MM.1S (cell line): ENCODE results near the gene OR8G5.

Experiments
- DNase-seq: peaks from one replicate; pipeline ENCODE4 v3.0.0-alpha.2; 2015
- H2AFZ ChIP-seq: fragments of 300-600 bp; sonication (generic); 2 replicates; pipeline ENCODE4 v1.6.0; 2016; ENCODE audit warnings: antibody characterized with exemption, low read length
- H3F3A ChIP-seq: fragments of 300-600 bp; sonication (generic); 2 replicates; pipeline ENCODE4 v1.6.1; 2016; ENCODE audit warnings: mild to moderate bottlenecking, antibody characterized with exemption, low read length, moderate library complexity, mixed read lengths; ENCODE audit not compliant: insufficient read depth
- H3K27ac ChIP-seq: fragments of 300-600 bp; sonication (generic); 2 replicates; pipeline ENCODE4 v1.5.1; 2016; ENCODE audit warnings: mild to moderate bottlenecking, low read length
- H3K27me3 ChIP-seq: fragments of 300-600 bp; sonication (generic); replicated peaks from 2 replicates; pipeline ENCODE4 v1.6.0; 2016; ENCODE audit warnings: low read length; ENCODE audit not compliant: insufficient read depth
- H3K36me3 ChIP-seq: fragments of 300-600 bp; sonication (generic); replicated peaks from 2 replicates; pipeline ENCODE4 v1.6.1; 2016; ENCODE audit warnings: mild to moderate bottlenecking, low read length, mixed read lengths; ENCODE audit not compliant: insufficient read depth
- H3K4me1 ChIP-seq: fragments of 300-600 bp; sonication (generic); 2 replicates; pipeline ENCODE4 v1.6.1; 2016; ENCODE audit warnings: low read length, mixed read lengths
- H3K4me2 ChIP-seq: fragments of 300-600 bp; sonication (generic); 2 replicates; pipeline ENCODE4 v1.6.0; 2016; ENCODE audit warnings: low read depth, low read length
- H3K4me3 ChIP-seq: fragments of 300-600 bp; sonication (generic); 2 replicates; pipeline ENCODE4 v1.5.1; 2016; ENCODE audit warnings: low read length, mixed read lengths
- H3K79me2 ChIP-seq: fragments of 300-600 bp; sonication (generic); 2 replicates; pipeline ENCODE4 v1.6.1; 2016; ENCODE audit warnings: mixed run types, low read length, mixed read lengths
- H3K9ac ChIP-seq: fragments of 300-600 bp; sonication (generic); 2 replicates; pipeline ENCODE4 v1.6.1; 2016; ENCODE audit warnings: low read length, mixed read lengths
- H3K9me2 ChIP-seq: fragments of 300-600 bp; sonication (generic); replicated peaks from 2 replicates; pipeline ENCODE4 v1.6.1; 2016; ENCODE audit warnings: mild to moderate bottlenecking, low read length, mixed read lengths; ENCODE audit not compliant: insufficient read depth
- H3K9me3 ChIP-seq: fragments of 300-600 bp; sonication (generic); replicated peaks from 2 replicates; pipeline ENCODE4 v1.6.1; 2016; ENCODE audit warnings: mild to moderate bottlenecking, low read length, mixed read lengths; ENCODE audit not compliant: insufficient read depth
- H4K20me1 ChIP-seq: fragments of 300-600 bp; sonication (generic); 2 replicates; pipeline ENCODE4 v1.6.1; 2016; ENCODE audit warnings: mild to moderate bottlenecking, low read length, moderate library complexity, mixed read lengths; ENCODE audit not compliant: insufficient read depth
- CTCF ChIP-seq: fragments of 300-600 bp; sonication (generic); IDR thresholded peaks from 2 replicates; pipeline ENCODE4 v1.5.1; 2016; ENCODE audit warnings: antibody characterized with exemption, low read length, mixed read lengths
- EZH2 ChIP-seq: fragments of 300-600 bp; sonication (generic); optimal IDR thresholded peaks from 2 replicates; pipeline ENCODE3; 2017; ENCODE audit warnings: low read depth, mild to moderate bottlenecking, antibody characterized with exemption, low read length, mixed read lengths
- EZH2phosphoT487 ChIP-seq: fragments of 300-600 bp; sonication (generic); IDR thresholded peaks from 2 replicates; pipeline ENCODE4 v1.6.1; 2018; ENCODE audit warnings: antibody characterized with exemption, low read length

Gene OR8G5

GRCh38 chr11:124256076-124256475 lies at the start of gene OR8G5:
OR8G5 (plus strand) TSS chr11:124256376; CDS start chr11:124264932, 8,556 bp downstream.
- Histone ChIP-seq H3K9me3 (no peaks in the 10 kb centered on the region), H3K4me2 (no peak within 1 kb of the TSS), H4K20me1 (no peaks in the 10 kb centered on the region), H3K79me2 (no peaks in the 10 kb centered on the region), H2AFZ (no peak within 1 kb of the TSS), H3K4me1 (no peaks in the 10 kb centered on the region), H3K27ac (no peak within 1 kb of the TSS), H3K9me2 (no peaks in the 10 kb centered on the region), H3K4me3 (no peak within 1 kb of the TSS), H3F3A (no peaks in the 10 kb centered on the region), H3K36me3 (no peaks in the 10 kb centered on the region), H3K27me3 (no peaks in the 10 kb centered on the region), H3K9ac (no peak within 1 kb of the TSS)
- TF ChIP-seq EZH2phosphoT487 (no peak), EZH2 (no peak), CTCF (no peak)
- DNase-seq = no peak

- no peaks in the 10 kb centered on the region for H4K20me1 ChIP-seq
- no peaks in the 10 kb centered on the region for H3F3A ChIP-seq
- H2AFZ ChIP-seq = no peak overlapping the region
- H3K4me2 ChIP-seq = no peak overlapping the region
- DNase-seq = no peak
- H3K9ac ChIP-seq = no peak overlapping the region
- H3K36me3 ChIP-seq = no peaks in the 10 kb centered on the region
- H3K79me2 ChIP-seq = no peaks in the 10 kb centered on the region
- no peaks in the 10 kb centered on the region for H3K27me3 ChIP-seq
- H3K4me3 ChIP-seq = no peak overlapping the region
- H3K4me1 ChIP-seq = no peaks in the 10 kb centered on the region
- TF ChIP-seq CTCF (no peak), EZH2 (no peak), EZH2phosphoT487 (no peak)
- no peak overlapping the region for H3K27ac ChIP-seq
- no peaks in the 10 kb centered on the region for H3K9me2 ChIP-seq
- no peaks in the 10 kb centered on the region for H3K9me3 ChIP-seq
Measured at GRCh38 chr11:124207102-124207792, 48.9 kb upstream of the OR8G5 start.

- Histone ChIP-seq H3K9me2 (no peaks in the 10 kb centered on the region), H3K27ac (no peak overlapping the region), H3K4me2 (no peak overlapping the region), H2AFZ (no peak overlapping the region), H3K9ac (no peak overlapping the region), H3K4me3 (no peak overlapping the region), H3F3A (no peaks in the 10 kb centered on the region), H3K9me3 (no peaks in the 10 kb centered on the region), H3K79me2 (no peaks in the 10 kb centered on the region), H3K36me3 (no peaks in the 10 kb centered on the region), H3K4me1 (no peaks in the 10 kb centered on the region), H4K20me1 (no peaks in the 10 kb centered on the region), H3K27me3 (no peaks in the 10 kb centered on the region)
- no peak for DNase-seq
- TF ChIP-seq EZH2phosphoT487 = no peak
- TF ChIP-seq EZH2 = no peak
Measured at GRCh38 chr11:124209824-124210357, 46.3 kb upstream of the OR8G5 start.

GRCh38 chr11:124210421-124210820 lies 45.8 kb upstream of the OR8G5 start:
- H2AFZ ChIP-seq = no peak overlapping the region
- no peaks in the 10 kb centered on the region for H3K27me3 ChIP-seq
- DNase-seq = no peak
- no peaks in the 10 kb centered on the region for H3K36me3 ChIP-seq
- H3K9ac ChIP-seq = no peak overlapping the region
- H3K4me1 ChIP-seq = no peaks in the 10 kb centered on the region
- no peak overlapping the region for H3K4me2 ChIP-seq
- H3K9me2 ChIP-seq = no peaks in the 10 kb centered on the region
- H3K4me3 ChIP-seq = no peak overlapping the region
- no peaks in the 10 kb centered on the region for H3K79me2 ChIP-seq
- H4K20me1 ChIP-seq = no peaks in the 10 kb centered on the region
- H3K27ac ChIP-seq = no peak overlapping the region
- no peaks in the 10 kb centered on the region for H3K9me3 ChIP-seq
- TF ChIP-seq EZH2phosphoT487 = no peak
- no peak for TF ChIP-seq CTCF
- no peak for TF ChIP-seq EZH2
- H3F3A ChIP-seq = no peaks in the 10 kb centered on the region
